H1 (cell line): Measurements from ENCODE around the gene CDC42EP5. TPM values are rescaled to one million over a fixed set of nuclear protein-coding genes. Genes with fewer than 3 reads are reported as not detected.
A peak's percentile ranks its signal among the peaks of the same experiment; 100 is the strongest.

ENCODE experiments used
- CBX8 ChIP-seq: fragments of 300-800, 300-1000 bp; sonication (generic); IDR thresholded peaks from 2 replicates; pipeline ENCODE4 v1.7.1; 2016; ENCODE audit warnings: low read depth, low read length, borderline replicate concordance
- CREB1 ChIP-seq: IDR thresholded peaks from 2 replicates; pipeline ENCODE4 v1.6.1; 2012; ENCODE audit warnings: inconsistent platforms
- CTCF ChIP-seq, 3 experiments: IDR thresholded peaks; 1 replicate in 2 of 3; 2 replicates in 1 of 3; pipeline versions ENCODE4 v1.5.1 to v1.6.1; 2011; ENCODE audit warnings: low read length in 3 of 3, mild to moderate bottlenecking in 3 of 3, inconsistent platforms in 2 of 3, low read depth in 1 of 3, moderate library complexity in 1 of 3; ENCODE audit not compliant: insufficient read depth in 1 of 3; ENCODE audit errors: control extremely low read depth in 1 of 3
- GABPA ChIP-seq: IDR thresholded peaks from 2 replicates; pipeline ENCODE4 v1.6.1; 2011; ENCODE audit warnings: mild to moderate bottlenecking, low read length, moderate library complexity, borderline replicate concordance; ENCODE audit not compliant: insufficient read depth
- MAFK ChIP-seq: IDR thresholded peaks from 2 replicates; pipeline ENCODE4 v1.6.1; 2012; ENCODE audit warnings: low read depth, mild to moderate bottlenecking, improper control_type of control experiment, low read length
- POLR2A ChIP-seq, 2 experiments: IDR thresholded peaks; 1 replicate in 1 of 2; 2 replicates in 1 of 2; pipeline ENCODE4 v1.6.1; 2011; ENCODE audit warnings: low read depth in 2 of 2, low read length in 2 of 2, mild to moderate bottlenecking in 2 of 2; ENCODE audit errors: control extremely low read depth in 1 of 2
- POU5F1 ChIP-seq: IDR thresholded peaks from 2 replicates; pipeline ENCODE4 v1.6.1; 2011; ENCODE audit warnings: low read depth, mild to moderate bottlenecking, low read length, moderate library complexity
- RBBP5 ChIP-seq: IDR thresholded peaks from 2 replicates; pipeline ENCODE4 v1.7.1; 2012; ENCODE audit warnings: low read depth, mild to moderate bottlenecking, inconsistent platforms, low read length, moderate library complexity, borderline replicate concordance
- RNF2 ChIP-seq: fragments of 200-900, 300-1000 bp; sonication (generic); IDR thresholded peaks from 2 replicates; pipeline ENCODE4 v1.7.1; 2016; ENCODE audit warnings: borderline replicate concordance, low read depth, mild to moderate bottlenecking, antibody characterized with exemption, low read length; ENCODE audit not compliant: poor library complexity, severe bottlenecking; ENCODE audit errors: missing control alignments
- SP1 ChIP-seq: IDR thresholded peaks from 2 replicates; pipeline ENCODE4 v1.6.1; 2011; ENCODE audit warnings: low read depth, low read length
- polyA plus RNA-seq, 7 experiments: library from polyadenylated mRNA; depleted of rRNA in 3 of 7; stranded (reverse) in 5 of 7; unstranded in 2 of 7; fragments of >200 nt in 5 of 7; fragments of 200-250 nt in 2 of 7; gene quantifications; 1 replicate in 5 of 7; 2 replicates in 1 of 7; 4 replicates in 1 of 7; pipeline versions ENCODE4 v1.2.1 to v1.2.3, GENCODE V29; 2011 to 2013; ENCODE audit warnings: missing spikeins in 2 of 7, mixed read lengths in 2 of 7
- total RNA-seq: library from RNA; stranded (reverse); fragmentation: NEBNext Ultra II Directional; extraction: Animal tissue kit (Norgen Biotek cat#: 25700); gene quantifications from 2 replicates; pipeline ENCODE4 v1.2.1, GENCODE V29; 2021
- TF ChIP-seq, protein P1 (sequence below): IDR thresholded peaks from 2 replicates; pipeline ENCODE4 v1.6.1; 2012; ENCODE audit warnings: inconsistent platforms
- TF ChIP-seq, protein P2 (sequence below): IDR thresholded peaks from 2 replicates; pipeline ENCODE4 v1.6.1; 2011; ENCODE audit warnings: low read depth, mild to moderate bottlenecking, low read length; ENCODE audit not compliant: insufficient read depth
- TF ChIP-seq, protein P3 (sequence below): IDR thresholded peaks from 2 replicates; pipeline ENCODE4 v1.6.1; 2012; ENCODE audit warnings: inconsistent platforms

The CDC42EP5 gene
- total and polyA plus RNA-seq, 2 of the 8 experiments (the other 6 are each of a cell fraction or from before 2014, with no cell fraction given): 1.8 to 2.1 TPM

DNA sequence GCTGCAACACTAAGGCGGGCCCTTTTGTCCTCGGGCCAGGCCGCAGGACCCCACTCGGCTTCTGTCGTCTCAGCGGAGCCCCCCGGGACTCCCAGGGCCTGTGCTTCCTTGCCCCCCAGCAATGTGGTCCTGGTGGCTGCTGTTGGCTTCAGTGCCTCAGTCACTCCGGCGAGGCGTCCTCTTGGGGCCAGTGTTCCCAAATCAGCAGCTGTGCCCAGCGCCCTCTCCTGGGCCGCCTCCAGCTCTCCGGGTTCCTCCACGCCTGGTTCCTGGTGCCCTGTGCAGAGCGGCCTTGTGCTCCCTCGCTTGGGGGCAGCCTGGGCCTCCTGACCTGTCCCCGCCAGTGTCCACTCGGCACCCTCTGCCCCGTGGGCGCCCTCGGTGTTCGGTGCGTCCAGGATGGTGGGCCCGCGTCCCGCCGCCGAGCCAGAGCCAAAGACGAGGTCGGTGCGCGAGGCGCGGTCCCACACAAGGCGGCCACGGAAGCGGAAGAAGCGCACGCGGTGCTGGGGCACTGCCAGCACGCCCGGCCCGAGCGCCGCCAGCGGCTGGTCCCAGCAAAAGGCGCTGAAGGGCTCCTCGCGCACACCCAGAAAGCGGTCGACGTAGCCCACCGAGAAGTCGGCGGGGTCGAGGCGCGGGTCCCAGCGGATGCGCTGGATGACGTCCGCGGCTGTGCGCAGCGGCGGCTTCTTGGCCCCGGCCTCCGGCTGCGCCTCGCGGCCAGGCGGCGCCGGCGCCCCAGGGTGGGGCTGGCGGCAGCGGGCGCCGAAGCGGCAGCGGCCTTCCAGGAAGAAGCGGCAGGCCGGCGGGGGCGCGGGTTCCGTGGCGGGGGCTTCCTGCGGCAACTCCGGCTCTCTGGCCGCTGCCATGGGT, 10.2 kb downstream of the CDC42EP5 start (continued):
- TF ChIP-seq RNF2 (no peak), SP1 (no peak), CBX8 (no peak), CTCF (IDR thresholded peaks at IDR 0.05; ENCODE audit: control extremely low read depth in 1 of 3, insufficient read depth in 1 of 3, low read depth in 1 of 3, low read length in 3 of 3) (peak; percentile 44 to 65 (median 55)), MAFK (no peak), CREB1 (peak; percentile 29; the same call in 1 of the 2 replicates), POU5F1 (no peak), RBBP5 (no peak; the same call in none of the 2 replicates), POLR2A (IDR thresholded peaks at IDR 0.05; ENCODE audit: control extremely low read depth in 1 of 2, low read depth in 2 of 2, low read length in 2 of 2) (peak; percentile 52 to 54), GABPA (0 out of 2 replicates have a peak, but pooled peaks have one; percentile 47)
- TF ChIP-seq, protein P1, sequence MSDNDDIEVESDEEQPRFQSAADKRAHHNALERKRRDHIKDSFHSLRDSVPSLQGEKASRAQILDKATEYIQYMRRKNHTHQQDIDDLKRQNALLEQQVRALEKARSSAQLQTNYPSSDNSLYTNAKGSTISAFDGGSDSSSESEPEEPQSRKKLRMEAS: peak; percentile 94
- TF ChIP-seq, protein P2, sequence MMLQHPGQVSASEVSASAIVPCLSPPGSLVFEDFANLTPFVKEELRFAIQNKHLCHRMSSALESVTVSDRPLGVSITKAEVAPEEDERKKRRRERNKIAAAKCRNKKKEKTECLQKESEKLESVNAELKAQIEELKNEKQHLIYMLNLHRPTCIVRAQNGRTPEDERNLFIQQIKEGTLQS: no peak
- TF ChIP-seq, protein P3, sequence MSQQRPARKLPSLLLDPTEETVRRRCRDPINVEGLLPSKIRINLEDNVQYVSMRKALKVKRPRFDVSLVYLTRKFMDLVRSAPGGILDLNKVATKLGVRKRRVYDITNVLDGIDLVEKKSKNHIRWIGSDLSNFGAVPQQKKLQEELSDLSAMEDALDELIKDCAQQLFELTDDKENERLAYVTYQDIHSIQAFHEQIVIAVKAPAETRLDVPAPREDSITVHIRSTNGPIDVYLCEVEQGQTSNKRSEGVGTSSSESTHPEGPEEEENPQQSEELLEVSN: peak; percentile 77
